Neural cell (in vitro differentiated cells): Measurements from ENCODE around the gene ZC3H11A.

Source experiments
- CTCF ChIP-seq: fragments of 450-650 bp; IDR thresholded peaks from 2 replicates; pipeline ENCODE4 v1.5.1; 2014; ENCODE audit warnings: antibody characterized with exemption, mild to moderate bottlenecking, moderate library complexity; ENCODE audit not compliant: poor library complexity, severe bottlenecking
- EP300 ChIP-seq: fragments of 450-650 bp; conservative IDR thresholded peaks from 2 replicates; pipeline ENCODE4 v1.6.1; 2014; ENCODE audit warnings: antibody characterized with exemption, mild to moderate bottlenecking, moderate library complexity; ENCODE audit not compliant: poor library complexity, severe bottlenecking
- EZH2 ChIP-seq: fragments of 200-600, 300-800 bp; shearing (Covaris generic), sonication (generic); IDR thresholded peaks from 2 replicates; pipeline ENCODE4 v1.6.1; 2014; ENCODE audit warnings: antibody characterized with exemption, low read length, borderline replicate concordance, mild to moderate bottlenecking; ENCODE audit not compliant: insufficient read depth, poor library complexity, severe bottlenecking
- MXI1 ChIP-seq: fragments of 450-650 bp; conservative IDR thresholded peaks from 2 replicates; pipeline ENCODE4 v1.6.1; 2014; ENCODE audit warnings: antibody characterized with exemption, mild to moderate bottlenecking; ENCODE audit not compliant: poor library complexity, severe bottlenecking
- POLR2AphosphoS5 ChIP-seq: IDR thresholded peaks from 2 replicates; pipeline ENCODE4 v1.6.1; 2012
- RAD21 ChIP-seq: fragments of 450-650 bp; conservative IDR thresholded peaks from 2 replicates; pipeline ENCODE4 v1.6.1; 2014; ENCODE audit warnings: antibody characterized with exemption, mild to moderate bottlenecking, moderate library complexity
- REST ChIP-seq: IDR thresholded peaks from 2 replicates; pipeline ENCODE4 v1.6.1; 2012; ENCODE audit warnings: borderline replicate concordance
- SMC3 ChIP-seq: fragments of 450-650 bp; conservative IDR thresholded peaks from 2 replicates; pipeline ENCODE4 v1.6.1; 2014; ENCODE audit warnings: antibody characterized with exemption, mild to moderate bottlenecking, moderate library complexity; ENCODE audit not compliant: poor library complexity
- TAF1 ChIP-seq: IDR thresholded peaks from 2 replicates; pipeline ENCODE4 v1.6.1; 2012; ENCODE audit warnings: low read depth

GRCh38 chr1:203776636-203777035 lies 18.8 kb upstream of the ZC3H11A start:
- TF ChIP-seq CTCF: no peak
- TF ChIP-seq REST: no peak
- no peak for TF ChIP-seq EP300
- TF ChIP-seq POLR2AphosphoS5: no peak
- no peak for TF ChIP-seq EZH2
- TF ChIP-seq RAD21: no peak
- no peak for TF ChIP-seq TAF1
- TF ChIP-seq SMC3: no peak
- TF ChIP-seq MXI1: no peak
